SK-N-SH treated with all-trans-retinoic acid at 6 μM for 48 hours (cell line): Measurements from ENCODE around the gene NUPR2.
A peak's percentile ranks its signal among the peaks of the same experiment; 100 is the strongest.
"Not testable (repeated sequence)": the region's sequence is repeated elsewhere in the genome, so short reads cannot be mapped to it uniquely, and the experiment has no call there.

Experiments used
- ATAC-seq: fragments of 200-7000 bp; cut with Tn5 transposase; 3 replicates; pipeline ENCODE4 v1.9.1; 2020; ENCODE audit warnings: mild to moderate bottlenecking, moderate library complexity
- ARNTL ChIP-seq: fragments of 450-650 bp; formaldehyde crosslinking; IDR thresholded peaks from 2 replicates; pipeline ENCODE4 v1.5.0; 2020; ENCODE audit warnings: low read depth, mild to moderate bottlenecking, moderate library complexity, borderline replicate concordance
- CREB5 ChIP-seq: fragments of 250-450 bp; sonication (Bioruptor Pico); IDR thresholded peaks from 2 replicates; pipeline ENCODE4 v1.5.1; 2020; ENCODE audit warnings: low read depth, mild to moderate bottlenecking, moderate library complexity
- CSRNP3 ChIP-seq: fragments of 250-450 bp; sonication (Bioruptor Pico); IDR thresholded peaks from 2 replicates; pipeline ENCODE4 v1.5.1; 2021; ENCODE audit warnings: mild to moderate bottlenecking, moderate library complexity
- ESRRG ChIP-seq: fragments of 250-450 bp; sonication (Bioruptor Pico); IDR thresholded peaks from 2 replicates; pipeline ENCODE4 v1.6.1; 2021; ENCODE audit warnings: mild to moderate bottlenecking
- GLIS3 ChIP-seq: fragments of 250-450 bp; sonication (Bioruptor Pico); IDR thresholded peaks from 2 replicates; pipeline ENCODE4 v1.5.0; 2020; ENCODE audit warnings: mild to moderate bottlenecking, moderate library complexity
- ISL1 ChIP-seq: fragments of 250-450 bp; sonication (Bioruptor Pico); IDR thresholded peaks from 2 replicates; pipeline ENCODE4 v2.1.2; 2022; ENCODE audit warnings: mild to moderate bottlenecking, moderate library complexity
- OSR1 ChIP-seq: fragments of 250-450 bp; sonication (Bioruptor Pico); IDR thresholded peaks from 2 replicates; pipeline ENCODE4 v1.8.0; 2022; ENCODE audit warnings: moderate library complexity, mild to moderate bottlenecking, inconsistent platforms
- PATZ1 ChIP-seq: fragments of 250-450 bp; sonication (Bioruptor Pico); IDR thresholded peaks from 2 replicates; pipeline ENCODE4 v1.8.0; 2020; ENCODE audit warnings: mild to moderate bottlenecking, moderate library complexity, borderline replicate concordance
- POU6F1 ChIP-seq: fragments of 250-450 bp; sonication (Bioruptor Pico); IDR thresholded peaks from 2 replicates; pipeline ENCODE4 v1.8.0; 2021; ENCODE audit warnings: low read depth, mild to moderate bottlenecking, moderate library complexity, borderline replicate concordance
- PPARA ChIP-seq: fragments of 250-450 bp; sonication (Bioruptor Pico); IDR thresholded peaks from 2 replicates; pipeline ENCODE4 v1.5.0; 2020; ENCODE audit warnings: mild to moderate bottlenecking, borderline replicate concordance
- RARB ChIP-seq: fragments of 250-450 bp; sonication (Bioruptor Pico); IDR thresholded peaks from 2 replicates; pipeline ENCODE4 v1.8.0; 2021; ENCODE audit warnings: mild to moderate bottlenecking, moderate library complexity
- SNAI2 ChIP-seq: fragments of 250-450 bp; sonication (Bioruptor Pico); IDR thresholded peaks from 2 replicates; pipeline ENCODE4 v1.5.0; 2020; ENCODE audit warnings: mild to moderate bottlenecking, moderate library complexity
- TCF4 ChIP-seq: fragments of 250-450 bp; sonication (Bioruptor Pico); IDR thresholded peaks from 2 replicates; pipeline ENCODE4 v1.8.0; 2021; ENCODE audit warnings: mild to moderate bottlenecking, moderate library complexity, borderline replicate concordance
- TOX ChIP-seq: fragments of 250-450 bp; sonication (Bioruptor Pico); IDR thresholded peaks from 2 replicates; pipeline ENCODE4 v1.8.0; 2021; ENCODE audit warnings: mild to moderate bottlenecking, moderate library complexity, borderline replicate concordance
- TSHZ2 ChIP-seq: fragments of 250-450 bp; sonication (Bioruptor Pico); IDR thresholded peaks from 2 replicates; pipeline ENCODE4 v1.5.0; 2020; ENCODE audit warnings: mild to moderate bottlenecking, moderate library complexity
- ZC3H10 ChIP-seq: fragments of 250-450 bp; sonication (Bioruptor Pico); IDR thresholded peaks from 2 replicates; pipeline ENCODE4 v1.5.1; 2021; ENCODE audit warnings: mild to moderate bottlenecking, moderate library complexity
- ZFP3 ChIP-seq: fragments of 250-450 bp; sonication (Bioruptor Pico); IDR thresholded peaks from 2 replicates; pipeline ENCODE4 v1.5.0; 2020; ENCODE audit warnings: mild to moderate bottlenecking, moderate library complexity
- ZFP30 ChIP-seq: fragments of 450-650 bp; formaldehyde crosslinking; IDR thresholded peaks from 2 replicates; pipeline ENCODE4 v1.5.0; 2022; ENCODE audit warnings: mild to moderate bottlenecking, moderate library complexity
- ZNF565 ChIP-seq: fragments of 450-650 bp; formaldehyde crosslinking; conservative IDR thresholded peaks from 2 replicates; pipeline ENCODE4 v1.5.0; 2020; ENCODE audit warnings: low read depth, mild to moderate bottlenecking, moderate library complexity
- ZNF70 ChIP-seq: fragments of 450-650 bp; formaldehyde crosslinking; IDR thresholded peaks from 2 replicates; pipeline ENCODE4 v1.5.0; 2020; ENCODE audit warnings: mild to moderate bottlenecking, moderate library complexity
- ZNF8 ChIP-seq: fragments of 450-650 bp; formaldehyde crosslinking; IDR thresholded peaks from 2 replicates; pipeline ENCODE4 v1.5.0; 2020; ENCODE audit warnings: mild to moderate bottlenecking, moderate library complexity

NUPR2 gene

GRCh38 chr7:56105508-56105907 lies 10.7 kb downstream of the NUPR2 start:
- peak; percentile 54 for ATAC-seq
- 0 out of 2 replicates have a peak, but pooled peaks have one; percentile 21 for TF ChIP-seq CSRNP3 (CRISPR knock-in tag)
- no peak for TF ChIP-seq TCF4
- no peak for TF ChIP-seq PATZ1
- TF ChIP-seq CREB5 (CRISPR knock-in tag): 0 out of 2 replicates have a peak, but pooled peaks have one; percentile 12
- TF ChIP-seq, all 23 proteins: peak for 2

- not testable (repeated sequence) for ATAC-seq
Measured at GRCh38 chr7:56104138-56104537, 12.1 kb downstream of the NUPR2 start.

- TF ChIP-seq ZFP30 (CRISPR knock-in tag): no peak
- TF ChIP-seq POU6F1 (CRISPR knock-in tag): no peak
- TF ChIP-seq RARB (CRISPR knock-in tag): no peak
- no peak for TF ChIP-seq ZFP3 (CRISPR knock-in tag)
- no peak for TF ChIP-seq SNAI2 (CRISPR knock-in tag)
- no peak for TF ChIP-seq CSRNP3 (CRISPR knock-in tag)
- TF ChIP-seq ZNF8 (CRISPR knock-in tag): no peak
- TF ChIP-seq ARNTL (CRISPR knock-in tag): no peak
- TF ChIP-seq TSHZ2 (CRISPR knock-in tag): no peak
- no peak for TF ChIP-seq ESRRG (CRISPR knock-in tag)
- TF ChIP-seq GLIS3 (CRISPR knock-in tag): no peak
- no peak for TF ChIP-seq TOX (CRISPR knock-in tag)
- TF ChIP-seq ZC3H10: no peak
- TF ChIP-seq ZNF70 (CRISPR knock-in tag): no peak
- TF ChIP-seq TCF4: no peak
- TF ChIP-seq ZNF565 (CRISPR knock-in tag): no peak
- no peak for TF ChIP-seq OSR1 (CRISPR knock-in tag)
- TF ChIP-seq ISL1 (CRISPR knock-in tag): no peak
- no peak for TF ChIP-seq PPARA (CRISPR knock-in tag)
- TF ChIP-seq, all 23 proteins: peak for 0
- ATAC-seq: no peak
Measured at GRCh38 chr7:56099653-56100052, 16.6 kb downstream of the NUPR2 start.

- ATAC-seq: not testable (repeated sequence)
Measured at GRCh38 chr7:56098187-56099008, 17.8 kb downstream of the NUPR2 start.
